Eye (tissue), 1 donor: ENCODE results near the gene UQCRHL.
"Not testable (repeated sequence)": the region's sequence is repeated elsewhere in the genome, so short reads cannot be mapped to it uniquely, and the experiment has no call there.

Experiments
- DNase-seq: peaks from one replicate; pipeline ENCODE4 v3.0.0-alpha.2; 2015

The UQCRHL gene

GRCh38 chr1:15835205-15835740 is 27.8 kb upstream of the UQCRHL start:
- no peak for DNase-seq

- peak; percentile 98 for DNase-seq
These were observed 27.2 kb upstream of the UQCRHL start for GRCh38 chr1:15834406-15835204.

GRCh38 chr1:15833842-15834405 is 26.5 kb upstream of the UQCRHL start:
- no peak for DNase-seq

- no peak for DNase-seq
These were observed 25.7 kb upstream of the UQCRHL start for GRCh38 chr1:15833069-15833679.

GRCh38 chr1:15830258-15830657 is 22.8 kb upstream of the UQCRHL start:
- no peak for DNase-seq

GRCh38 chr1:15828931-15829330 is 21.5 kb upstream of the UQCRHL start:
- DNase-seq: not testable (repeated sequence)

- DNase-seq: not testable (repeated sequence)
These were observed 20.1 kb upstream of the UQCRHL start for GRCh38 chr1:15827567-15827966.

GRCh38 chr1:15826810-15827507 is 19.5 kb upstream of the UQCRHL start:
- no peak for DNase-seq

GRCh38 chr1:15825800-15826199 is 18.4 kb upstream of the UQCRHL start:
- DNase-seq: no peak

GRCh38 chr1:15820478-15820877 is 13.0 kb upstream of the UQCRHL start:
- no peak for DNase-seq

- DNase-seq: no peak
These were observed 9.2 kb upstream of the UQCRHL start for GRCh38 chr1:15816674-15817073.

GRCh38 chr1:15810073-15810472 is 2.6 kb upstream of the UQCRHL start:
- DNase-seq: no peak

GRCh38 chr1:15808955-15809354 is 1.5 kb upstream of the UQCRHL start:
- no peak for DNase-seq

GRCh38 chr1:15807121-15807520 is 328 bp downstream of the UQCRHL start:
- DNase-seq: no peak

- no peak for DNase-seq
These were observed 3.4 kb downstream of the UQCRHL start for GRCh38 chr1:15804060-15804459.

GRCh38 chr1:15803380-15803779 is 4.1 kb downstream of the UQCRHL start:
- peak; percentile 61 for DNase-seq

GRCh38 chr1:15802234-15802965 is 5.0 kb downstream of the UQCRHL start:
- no peak for DNase-seq

GRCh38 chr1:15799928-15800835 is 7.3 kb downstream of the UQCRHL start:
- DNase-seq: peak; percentile 81

- no peak for DNase-seq
These were observed 8.2 kb downstream of the UQCRHL start for GRCh38 chr1:15799004-15799867.

GRCh38 chr1:15797614-15798390 is 9.6 kb downstream of the UQCRHL start:
- DNase-seq: no peak
